CD14-positive monocyte (primary cell): ENCODE measurements around the gene CSTF2T. TPM values are rescaled to one million over a fixed set of nuclear protein-coding genes. Genes with fewer than 3 reads are reported as not detected.

Experiments used
- DNase-seq, 3 donors: peaks; one replicate each; pipeline ENCODE4 v3.0.0-alpha.2; 2011 to 2022
- H2AFZ ChIP-seq: 2 replicates; pipeline ENCODE4 v1.6.0; 2012; ENCODE audit warnings: mild to moderate bottlenecking, low read depth, low read length, inconsistent platforms; ENCODE audit not compliant: insufficient read depth, poor library complexity, severe bottlenecking
- H3K27ac ChIP-seq, 2 donors: 1 replicate in 1 of 2; 2 replicates in 1 of 2; pipeline ENCODE4 v1.5.1; 2012 to 2013; ENCODE audit warnings: low read length in 2 of 2, control low read depth in 1 of 2, inconsistent platforms in 1 of 2, low read depth in 1 of 2, mild to moderate bottlenecking in 1 of 2
- H3K27me3 ChIP-seq, 2 donors: one replicate each; pipeline versions ENCODE4 v1.6.0 to v1.6.1; 2011 to 2013; ENCODE audit warnings: low read length in 2 of 2; ENCODE audit not compliant: control insufficient read depth in 2 of 2, insufficient read depth in 2 of 2
- H3K36me3 ChIP-seq, 2 donors: replicated peaks in 1 of 2; 1 replicate in 1 of 2; 2 replicates in 1 of 2; pipeline versions ENCODE4 v1.5.1 to v1.6.1; 2012 to 2013; ENCODE audit warnings: low read length in 2 of 2, control low read depth in 1 of 2, inconsistent platforms in 1 of 2, mild to moderate bottlenecking in 1 of 2; ENCODE audit not compliant: insufficient read depth in 2 of 2, control insufficient read depth in 1 of 2
- H3K4me1 ChIP-seq, 2 donors: 1 replicate in 1 of 2; 2 replicates in 1 of 2; pipeline versions ENCODE4 v1.5.1 to v1.6.1; 2012 to 2013; ENCODE audit warnings: low read length in 2 of 2, control low read depth in 1 of 2, inconsistent platforms in 1 of 2, mild to moderate bottlenecking in 1 of 2, moderate library complexity in 1 of 2; ENCODE audit not compliant: insufficient read depth in 2 of 2, control insufficient read depth in 1 of 2
- H3K4me2 ChIP-seq: replicated peaks from 2 replicates; pipeline ENCODE3; 2012; ENCODE audit warnings: low read length, moderate library complexity, mild to moderate bottlenecking; ENCODE audit not compliant: poor library complexity, severe bottlenecking; ENCODE audit errors: extremely low read depth
- H3K4me3 ChIP-seq, 3 experiments: fragments of 200-600 bp in 1 of 3; sonication (generic) in 1 of 3; replicated peaks in 1 of 3; 1 replicate in 2 of 3; 2 replicates in 1 of 3; pipeline ENCODE4 v1.5.1; 2011 to 2013; ENCODE audit warnings: low read length in 3 of 3, mild to moderate bottlenecking in 3 of 3, control low read depth in 2 of 3, low read depth in 2 of 3, inconsistent platforms in 1 of 3, moderate library complexity in 1 of 3
- H3K79me2 ChIP-seq: 2 replicates; pipeline ENCODE4 v1.6.0; 2012; ENCODE audit warnings: mild to moderate bottlenecking, control low read depth, inconsistent platforms, low read length, moderate library complexity; ENCODE audit not compliant: insufficient read depth
- H3K9ac ChIP-seq: 2 replicates; pipeline ENCODE4 v1.6.0; 2017; ENCODE audit warnings: low read length, mild to moderate bottlenecking; ENCODE audit not compliant: insufficient read depth, poor library complexity, severe bottlenecking
- H3K9me3 ChIP-seq, 2 donors: replicated peaks in 1 of 2; 1 replicate in 1 of 2; 2 replicates in 1 of 2; pipeline versions ENCODE4 v1.5.1 to v1.6.1; 2012 to 2013; ENCODE audit warnings: low read length in 2 of 2, control low read depth in 1 of 2; ENCODE audit not compliant: control insufficient read depth in 1 of 2, insufficient read depth in 1 of 2
- H4K20me1 ChIP-seq: 2 replicates; pipeline ENCODE4 v1.6.0; 2012; ENCODE audit warnings: mild to moderate bottlenecking, low read length, control low read depth, moderate library complexity; ENCODE audit not compliant: insufficient read depth
- H3K27ac Mint-ChIP-seq, 7 donors: one replicate each; pipeline ENCODE4 v1.8.0; 2020; ENCODE audit warnings: mild to moderate bottlenecking in 7 of 7, mixed read lengths in 7 of 7, moderate library complexity in 6 of 7, inconsistent platforms in 2 of 7
- H3K27me3 Mint-ChIP-seq, 3 donors: one replicate each; pipeline ENCODE4 v1.8.0; 2021 to 2022; ENCODE audit warnings: low read depth in 3 of 3, mild to moderate bottlenecking in 3 of 3, mixed read lengths in 3 of 3, moderate library complexity in 3 of 3, inconsistent platforms in 1 of 3
- H3K36me3 Mint-ChIP-seq, 2 donors: one replicate each; pipeline ENCODE4 v1.8.0; 2020; ENCODE audit warnings: mixed read lengths in 2 of 2, inconsistent platforms in 1 of 2, mild to moderate bottlenecking in 1 of 2
- H3K4me1 Mint-ChIP-seq: one replicate; pipeline ENCODE4 v1.8.0; 2020; ENCODE audit warnings: mild to moderate bottlenecking, mixed read lengths
- H3K4me3 Mint-ChIP-seq, 2 donors: one replicate each; pipeline ENCODE4 v1.8.0; 2020; ENCODE audit warnings: mild to moderate bottlenecking in 2 of 2, mixed read lengths in 2 of 2, moderate library complexity in 1 of 2
- H3K9me3 Mint-ChIP-seq, 7 donors: one replicate each; pipeline ENCODE4 v1.8.0; 2020 to 2022; ENCODE audit warnings: mixed read lengths in 7 of 7, mild to moderate bottlenecking in 6 of 7, moderate library complexity in 6 of 7, inconsistent platforms in 2 of 7
- WGBS: methylation state at CpG from one replicate; pipeline ENCODE4 v1.1.5; 2013; ENCODE audit warnings: missing lambda C conversion rate; ENCODE audit not compliant: insufficient coverage; 5-methylcytosine and 5-hydroxymethylcytosine counted together
- intact Hi-C, 2 donors: fragments of 100-400 bp; cut with micrococcal nuclease; formaldehyde crosslinking; loops; one replicate each; pipeline versions ENCODE4 v1.15.0 to v1.15.1; 2023
- polyA plus RNA-seq, 3 donors: library from polyadenylated mRNA; depleted of rRNA in 1 of 3; unstranded in 2 of 3; stranded (reverse) in 1 of 3; fragments of 300-500 nt in 2 of 3; fragments of >200 nt in 1 of 3; fragmentation: Illumina TruSeq in 2 of 3; gene quantifications; 1 replicate in 2 of 3; 2 replicates in 1 of 3; pipeline ENCODE4 v1.2.3, GENCODE V29; 2012 to 2021
- TF ChIP-seq, protein P1 (sequence below): fragments of 200-600 bp; IDR thresholded peaks from one replicate; pipeline ENCODE4 v1.8.0; 2022; ENCODE audit warnings: antibody characterized with exemption, mild to moderate bottlenecking

The CSTF2T gene
- polyA plus RNA-seq, 3 donors = 1.7 to 11.0 (median 7.4) TPM

DNA sequence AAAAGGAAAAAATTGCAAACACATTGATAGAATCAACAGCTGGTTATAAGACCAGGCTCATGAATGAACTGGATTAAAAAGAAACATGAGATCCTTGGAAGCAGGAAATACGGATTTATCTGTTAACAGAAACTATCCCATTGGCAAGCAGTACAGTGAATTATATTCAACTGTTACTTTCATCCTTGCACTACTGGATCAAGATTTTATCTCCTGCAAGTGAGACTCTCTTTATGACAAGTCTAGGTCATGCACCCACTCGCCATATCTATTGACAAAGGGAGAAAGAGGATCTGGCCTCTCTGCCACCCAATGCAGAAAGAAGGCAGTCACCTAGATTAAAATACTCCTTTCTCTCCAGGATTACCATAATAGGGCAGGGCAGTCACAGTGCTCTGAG is 41.4 kb downstream of the CSTF2T start:
- Mint-ChIP-seq H3K9me3 (peaks cover 0 to 5% (median 2%) of the 10 kb centered on the region in 7 donors), H3K4me3 (no peak overlapping the region), H3K27ac (no peak overlapping the region), H3K36me3 (no peaks in the 10 kb centered on the region), H3K27me3 (no peaks in the 10 kb centered on the region), H3K4me1 (no peaks in the 10 kb centered on the region)
- H2AFZ ChIP-seq = no peak overlapping the region
- H4K20me1 ChIP-seq = no peaks in the 10 kb centered on the region
- H3K4me1 ChIP-seq = no peaks in the 10 kb centered on the region
- H3K79me2 ChIP-seq = no peaks in the 10 kb centered on the region
- TF ChIP-seq, protein P1, sequence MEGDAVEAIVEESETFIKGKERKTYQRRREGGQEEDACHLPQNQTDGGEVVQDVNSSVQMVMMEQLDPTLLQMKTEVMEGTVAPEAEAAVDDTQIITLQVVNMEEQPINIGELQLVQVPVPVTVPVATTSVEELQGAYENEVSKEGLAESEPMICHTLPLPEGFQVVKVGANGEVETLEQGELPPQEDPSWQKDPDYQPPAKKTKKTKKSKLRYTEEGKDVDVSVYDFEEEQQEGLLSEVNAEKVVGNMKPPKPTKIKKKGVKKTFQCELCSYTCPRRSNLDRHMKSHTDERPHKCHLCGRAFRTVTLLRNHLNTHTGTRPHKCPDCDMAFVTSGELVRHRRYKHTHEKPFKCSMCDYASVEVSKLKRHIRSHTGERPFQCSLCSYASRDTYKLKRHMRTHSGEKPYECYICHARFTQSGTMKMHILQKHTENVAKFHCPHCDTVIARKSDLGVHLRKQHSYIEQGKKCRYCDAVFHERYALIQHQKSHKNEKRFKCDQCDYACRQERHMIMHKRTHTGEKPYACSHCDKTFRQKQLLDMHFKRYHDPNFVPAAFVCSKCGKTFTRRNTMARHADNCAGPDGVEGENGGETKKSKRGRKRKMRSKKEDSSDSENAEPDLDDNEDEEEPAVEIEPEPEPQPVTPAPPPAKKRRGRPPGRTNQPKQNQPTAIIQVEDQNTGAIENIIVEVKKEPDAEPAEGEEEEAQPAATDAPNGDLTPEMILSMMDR = no peak
- H3K36me3 ChIP-seq = no peaks in the 10 kb centered on the region
- H3K9ac ChIP-seq = no peak overlapping the region
- 100% methylated on average over 1 of the region's 2 CpGs for WGBS
- no peak for DNase-seq
- no peak overlapping the region for H3K4me2 ChIP-seq
- intact Hi-C loops = no loop called here
- no peak overlapping the region for H3K27ac ChIP-seq
- H3K27me3 ChIP-seq = no peaks in the 10 kb centered on the region
- H3K4me3 ChIP-seq = no peak overlapping the region
- H3K9me3 ChIP-seq = peaks cover 0 to 4% of the 10 kb centered on the region in 2 donors

DNA sequence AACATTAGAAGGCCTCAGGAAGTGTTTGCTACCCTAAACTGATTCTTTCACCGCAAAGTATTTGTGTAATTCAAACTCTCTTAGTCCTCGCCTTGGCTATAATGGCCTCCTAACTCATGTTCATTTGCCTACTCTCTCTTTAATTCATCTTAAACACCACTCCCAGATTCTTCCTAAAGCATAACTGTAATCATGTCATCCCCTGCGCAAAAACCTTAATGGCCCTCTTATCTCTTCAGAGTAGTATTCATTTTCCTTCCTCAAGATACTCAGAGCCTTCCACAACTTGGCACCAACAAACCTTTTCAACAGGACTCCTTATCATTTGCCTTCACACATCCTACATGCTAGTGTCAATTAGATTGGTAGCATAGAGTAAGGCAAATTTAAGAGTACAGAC is 42.9 kb downstream of the CSTF2T start:
- no peaks in the 10 kb centered on the region for H3K79me2 ChIP-seq
- Mint-ChIP-seq H3K27me3 (no peaks in the 10 kb centered on the region), H3K4me3 (no peak overlapping the region), H3K4me1 (no peaks in the 10 kb centered on the region), H3K36me3 (no peaks in the 10 kb centered on the region), H3K27ac (no peak overlapping the region), H3K9me3 (peaks cover 0 to 5% (median 2%) of the 10 kb centered on the region in 7 donors)
- H3K27me3 ChIP-seq = no peaks in the 10 kb centered on the region
- H4K20me1 ChIP-seq = no peaks in the 10 kb centered on the region
- H3K4me2 ChIP-seq = no peak overlapping the region
- intact Hi-C loops = no loop called here
- no peaks in the 10 kb centered on the region for H3K36me3 ChIP-seq
- DNase-seq = no peak
- no peak overlapping the region for H2AFZ ChIP-seq
- H3K27ac ChIP-seq = no peak overlapping the region
- H3K4me1 ChIP-seq = no peaks in the 10 kb centered on the region
- 90% methylated on average over 3 of the region's 3 CpGs for WGBS
- peaks cover 0 to 4% of the 10 kb centered on the region in 2 donors for H3K9me3 ChIP-seq
- H3K4me3 ChIP-seq = no peak overlapping the region
- H3K9ac ChIP-seq = no peak overlapping the region
- TF ChIP-seq, protein P1 = no peak
